Activated CD4-positive, alpha-beta T cell treated with anti-CD3 and anti-CD28 coated beads for 4 hours (primary cell): Measurements from ENCODE around the gene ZCCHC14.

ENCODE experiments used
- DNase-seq, 2 donors: peaks; one replicate each; pipeline ENCODE4 v3.0.0-alpha.2; 2020

The ZCCHC14 gene

GRCh38 chr16:87451563-87452210, 41.1 kb downstream of the ZCCHC14 start:
- DNase-seq, result no peak

DNA sequence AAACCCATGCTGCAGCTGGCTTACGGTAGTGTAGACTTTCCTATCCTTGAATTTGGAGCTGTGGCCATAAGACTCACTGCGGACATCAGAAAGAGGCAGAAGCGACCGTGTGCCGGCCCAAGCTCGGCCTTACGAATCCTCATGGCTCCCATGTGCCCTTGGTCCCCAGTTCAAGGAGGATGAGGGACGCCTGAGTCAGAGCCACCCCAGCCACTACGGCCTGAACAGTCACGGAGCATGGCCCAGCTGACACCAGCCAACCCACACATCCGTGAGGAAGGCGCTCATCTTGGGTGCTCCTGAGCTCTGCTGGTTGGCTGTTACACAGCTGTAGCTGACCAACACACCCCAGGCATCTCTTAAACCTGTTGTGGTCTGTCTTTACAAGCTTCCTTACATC, 44.0 kb downstream of the ZCCHC14 start:
- DNase-seq, result no peak

GRCh38 chr16:87447323-87447722, 45.5 kb downstream of the ZCCHC14 start:
- no peak for DNase-seq

- DNase-seq, result no peak
These were observed 46.3 kb downstream of the ZCCHC14 start for GRCh38 chr16:87446479-87446878.

- DNase-seq, result no peak
These were observed 47.3 kb downstream of the ZCCHC14 start for GRCh38 chr16:87445486-87445885.

- no peak for DNase-seq
These were observed 48.9 kb downstream of the ZCCHC14 start for GRCh38 chr16:87443964-87444363.

DNA sequence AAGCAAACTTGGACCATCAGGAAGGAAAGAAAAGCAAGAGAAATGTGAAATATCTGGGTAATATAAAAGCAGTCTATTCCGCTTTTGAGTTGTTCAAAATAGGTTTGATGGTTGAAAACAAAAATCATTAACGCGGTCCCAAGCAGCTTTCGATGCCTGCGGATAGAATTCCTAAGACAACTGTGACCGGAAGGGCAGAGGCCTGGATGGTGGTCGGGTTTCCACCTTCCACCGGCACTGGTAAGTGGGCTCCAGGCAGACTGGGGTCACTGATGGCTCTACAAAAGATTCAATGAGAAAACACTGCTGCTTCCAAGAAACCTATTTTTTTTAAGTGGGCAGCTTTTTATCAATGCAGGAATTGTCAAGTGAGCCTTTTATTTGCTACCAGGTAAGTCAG, 49.8 kb downstream of the ZCCHC14 start:
- no peak for DNase-seq

DNA sequence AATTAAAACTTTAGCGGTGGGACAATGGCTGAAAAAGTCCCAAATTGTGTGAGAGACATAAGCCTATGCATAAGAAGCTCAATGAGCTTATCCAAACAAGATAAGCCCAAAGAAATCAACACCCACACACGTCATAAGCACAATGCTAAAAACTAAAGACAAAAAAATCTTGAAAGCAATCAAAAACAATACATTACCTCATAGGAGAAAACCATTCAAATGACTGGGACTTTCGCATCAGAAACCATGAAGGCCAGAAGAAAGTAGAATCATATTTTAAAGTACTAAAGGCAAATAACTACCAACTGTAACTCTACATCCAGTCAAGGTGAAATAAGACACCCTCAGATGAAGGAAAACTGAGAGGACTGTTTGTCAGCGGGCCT, 50.2 kb downstream of the ZCCHC14 start:
- DNase-seq, result no peak

GRCh38 chr16:87441886-87442580, 50.8 kb downstream of the ZCCHC14 start:
- DNase-seq, result no peak

- no peak for DNase-seq
These were observed 52.9 kb downstream of the ZCCHC14 start for GRCh38 chr16:87439926-87440325.

GRCh38 chr16:87438611-87438985, 54.2 kb downstream of the ZCCHC14 start:
- no peak for DNase-seq

DNA sequence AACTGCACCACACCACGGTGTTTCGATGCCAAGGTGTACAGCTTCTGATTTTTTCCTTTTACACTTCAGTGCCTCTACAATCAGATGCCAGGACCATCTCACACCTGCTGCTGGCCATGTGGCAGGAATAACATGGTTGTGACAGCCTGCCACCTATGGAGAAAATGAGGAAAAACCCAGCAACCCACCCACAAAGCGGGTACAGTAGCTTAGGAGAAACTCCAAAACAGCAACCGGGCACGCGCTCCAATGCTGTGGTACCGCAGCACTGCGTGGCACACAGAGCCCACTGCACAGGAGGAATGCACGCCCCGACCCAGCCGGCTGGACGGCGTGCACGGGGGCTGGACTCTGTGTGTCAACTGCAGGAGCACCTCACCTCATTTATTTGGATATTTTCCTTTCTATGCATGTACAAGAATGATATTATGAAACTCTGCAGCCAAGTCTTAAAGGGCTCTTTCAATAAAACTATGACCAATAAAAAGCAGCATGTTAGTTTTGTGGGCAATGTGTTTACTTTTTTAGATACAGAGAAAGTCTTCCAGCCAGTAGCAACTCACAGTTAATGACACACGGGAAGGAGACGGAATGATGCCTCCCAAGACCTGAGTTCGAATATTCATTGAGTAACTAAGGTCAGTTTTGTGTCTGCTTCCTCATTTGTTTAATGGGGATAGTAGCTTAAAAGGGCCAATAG, 54.8 kb downstream of the ZCCHC14 start:
- DNase-seq, result no peak

- DNase-seq, result no peak
These were observed 55.5 kb downstream of the ZCCHC14 start for GRCh38 chr16:87437327-87437726.

DNA sequence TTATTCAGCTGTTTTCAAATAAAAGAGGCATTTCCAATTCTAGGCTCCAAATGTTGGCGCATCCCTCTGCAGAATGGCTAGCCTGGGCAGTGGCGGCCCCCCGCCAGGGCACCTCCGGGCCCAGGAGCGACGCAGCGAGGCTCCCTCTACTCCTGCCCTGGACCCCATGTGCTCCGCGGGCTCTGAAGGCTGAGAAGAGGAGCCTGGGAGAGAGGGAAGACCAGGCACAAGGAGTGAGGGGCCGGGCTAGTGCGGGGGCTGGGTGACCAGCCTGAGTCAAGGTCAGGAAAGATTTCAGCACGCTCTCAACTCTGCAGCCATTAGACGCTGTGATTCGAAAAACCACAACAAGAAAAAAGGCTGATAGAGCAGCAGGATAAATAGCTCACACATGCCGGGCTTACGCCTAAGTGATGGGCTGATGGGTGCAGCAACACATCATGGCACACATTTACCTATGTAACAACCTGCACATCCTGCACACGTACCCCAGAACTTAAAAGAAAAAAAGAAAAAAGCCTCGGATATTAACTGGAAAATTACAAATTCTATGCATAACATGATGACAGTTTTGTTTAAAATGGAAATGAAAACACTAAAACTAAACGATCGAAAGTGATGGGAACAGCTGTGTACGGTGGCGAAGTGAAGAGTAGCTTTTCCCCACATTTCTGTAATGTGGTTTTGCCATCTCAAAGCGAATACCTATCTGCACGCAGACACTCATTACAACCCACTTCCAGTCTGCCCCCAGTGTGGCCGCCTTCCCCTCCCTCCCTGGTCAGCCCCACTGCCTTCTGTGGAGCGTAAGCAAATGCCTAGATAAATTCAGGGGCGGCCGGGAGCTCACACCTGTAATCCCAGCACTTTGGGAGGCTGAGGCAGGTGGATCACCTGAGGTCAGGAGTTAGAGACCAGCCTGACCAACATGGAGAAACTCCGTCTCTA, 56.3 kb downstream of the ZCCHC14 start:
- no peak for DNase-seq

DNA sequence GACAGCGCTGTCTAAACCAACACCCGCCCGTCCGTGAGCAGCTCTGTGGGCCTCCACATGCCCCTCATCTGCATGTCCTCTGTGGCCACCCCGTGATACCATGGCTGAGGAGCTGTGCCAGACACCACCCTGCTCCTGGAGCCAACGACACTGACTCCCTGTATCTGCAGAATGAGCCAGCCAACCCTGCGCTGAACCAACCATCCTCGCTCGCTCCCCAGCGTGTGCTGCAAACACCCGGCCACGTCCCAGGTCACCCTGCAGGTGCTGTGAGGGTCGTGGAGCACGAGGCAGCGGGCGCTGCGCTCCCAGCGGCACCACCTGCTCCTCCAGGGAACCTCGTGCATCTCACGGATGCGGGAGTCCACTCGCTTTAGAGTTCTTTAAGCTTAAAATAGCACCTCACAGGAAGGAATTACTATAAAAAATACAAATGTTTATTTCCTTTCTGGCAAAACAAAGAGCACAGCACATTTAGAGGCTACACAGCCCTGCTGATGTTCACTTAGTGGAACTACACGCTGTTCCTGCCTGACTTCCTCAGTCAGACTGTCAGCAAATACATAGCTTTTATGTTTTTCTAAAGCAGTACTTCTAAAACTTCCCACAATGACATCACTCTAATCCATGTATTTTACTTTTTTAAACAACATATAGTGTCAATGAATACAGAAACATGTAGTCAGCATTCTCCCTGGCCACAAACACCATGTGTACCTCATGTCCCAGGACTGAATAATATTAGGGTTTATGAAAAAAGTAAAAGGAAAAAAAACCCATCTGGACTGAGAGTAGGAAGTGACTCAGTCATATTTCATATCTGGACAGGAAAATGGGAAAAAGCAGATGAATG, 57.2 kb downstream of the ZCCHC14 start:
- no peak for DNase-seq

DNA sequence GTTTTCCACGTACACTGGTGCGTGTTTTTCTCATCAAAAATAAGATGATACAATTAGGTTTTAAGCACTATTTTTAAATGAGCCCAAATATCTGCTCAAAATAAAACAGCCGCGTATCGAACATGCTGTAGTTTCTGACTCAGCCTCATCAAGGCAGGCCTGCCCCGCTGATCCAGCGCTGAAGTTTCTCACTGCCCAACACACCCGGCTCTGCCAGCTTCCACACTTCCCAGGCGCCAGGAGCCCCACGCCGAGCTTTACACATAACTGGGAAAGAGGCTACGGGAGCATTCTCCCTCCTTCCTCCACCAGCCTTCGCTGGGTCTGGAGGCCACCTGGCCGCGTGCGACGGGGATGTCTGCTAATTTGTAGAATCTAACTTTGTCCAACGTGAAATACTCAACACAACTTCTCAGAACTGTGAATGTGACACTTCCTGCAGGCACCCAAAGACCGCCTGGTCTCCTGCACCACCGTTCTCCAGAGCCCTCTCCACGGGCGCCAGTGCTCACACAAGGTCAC, 58.6 kb downstream of the ZCCHC14 start:
- DNase-seq, result no peak

DNA sequence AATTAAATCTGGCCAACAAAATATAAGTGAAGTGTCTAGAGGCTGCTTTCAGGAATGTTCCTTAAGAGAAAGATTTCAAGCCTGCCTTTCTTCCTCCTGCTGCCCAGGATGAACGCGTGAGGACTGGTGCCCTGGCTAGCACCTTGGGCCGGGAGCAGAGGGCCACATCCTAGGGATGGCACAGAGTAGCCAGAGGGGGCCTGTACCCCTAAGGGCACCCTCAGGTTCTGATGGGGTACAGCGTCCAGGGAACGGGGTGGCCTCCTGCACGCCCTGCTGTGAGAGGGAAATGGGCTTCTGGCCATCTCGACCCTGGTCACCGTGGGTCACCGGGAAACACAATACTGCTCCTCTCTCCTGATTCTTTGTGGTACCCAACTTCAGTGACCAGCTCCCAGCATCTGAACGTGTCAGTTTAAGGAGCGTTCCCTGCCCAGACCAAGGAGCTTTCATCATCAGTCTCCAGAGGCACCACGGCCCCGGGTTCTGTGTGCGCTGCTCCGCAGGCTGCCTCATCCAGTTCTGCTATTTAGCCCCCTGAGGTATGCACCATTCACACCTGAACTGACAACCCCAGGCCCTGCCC, 60.4 kb downstream of the ZCCHC14 start:
- DNase-seq, result no peak

GRCh38 chr16:87431926-87432325, 60.9 kb downstream of the ZCCHC14 start:
- DNase-seq, result no peak

DNA sequence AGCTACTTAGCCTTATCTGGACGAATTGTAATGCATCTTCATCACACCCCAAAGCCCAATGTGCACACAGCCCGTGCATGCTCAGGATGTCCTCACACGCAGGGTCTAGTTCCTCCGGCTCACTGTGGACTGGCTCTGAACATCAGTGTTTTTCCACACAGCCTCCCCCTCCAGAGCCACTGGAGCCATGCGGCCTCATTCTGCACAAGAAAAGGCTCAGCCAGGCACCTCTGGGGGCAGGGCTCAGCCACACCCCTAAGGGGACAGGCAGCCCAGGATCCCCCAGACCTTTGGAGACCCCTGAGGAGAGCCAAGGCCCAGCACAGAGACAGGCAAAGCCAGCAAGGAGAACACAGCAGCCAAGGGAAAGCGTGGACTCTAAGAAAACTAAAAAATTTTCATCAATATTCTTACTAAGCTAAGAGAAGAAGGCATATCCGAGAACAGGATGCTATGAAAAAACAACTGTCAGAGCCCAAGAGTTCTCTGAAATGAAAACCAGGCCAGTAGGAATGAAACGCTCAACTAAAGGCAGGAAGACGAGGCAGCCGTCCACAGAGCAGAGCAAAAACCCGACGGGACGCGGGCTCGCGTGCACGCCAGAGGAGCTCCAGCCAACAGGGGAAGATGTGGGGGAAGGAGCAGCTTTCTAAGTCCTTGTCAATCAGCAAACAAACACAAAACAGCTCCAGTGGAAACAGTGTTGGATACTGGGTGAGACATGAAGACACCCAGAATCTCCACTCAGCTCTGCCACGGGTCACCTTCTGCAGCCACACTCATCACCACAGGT, 66.2 kb downstream of the ZCCHC14 start:
- DNase-seq, result no peak

- DNase-seq, result no peak
These were observed 66.9 kb downstream of the ZCCHC14 start for GRCh38 chr16:87425941-87426340.

DNA sequence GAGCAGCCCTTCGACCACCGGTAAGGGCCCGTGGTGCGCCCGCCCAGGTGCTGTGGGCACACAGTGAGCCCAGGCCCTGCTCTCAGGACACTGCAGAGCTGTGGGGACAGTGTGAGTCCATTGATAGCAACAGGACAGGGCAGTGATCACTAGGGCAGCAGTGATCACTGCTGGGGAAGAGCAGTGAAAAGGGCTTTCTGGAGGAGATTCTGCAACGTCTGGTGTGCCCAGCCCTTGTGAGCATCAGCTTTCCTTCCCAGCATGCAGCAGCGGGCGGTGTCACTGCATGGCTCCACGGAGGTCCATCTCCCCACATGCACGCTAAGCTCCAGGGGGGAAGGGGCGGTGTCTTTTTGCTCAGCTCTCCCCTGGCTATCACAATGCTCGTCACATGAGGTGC, 68.6 kb downstream of the ZCCHC14 start:
- no peak for DNase-seq
